Cerebellar cortex (tissue), 1 donor: ENCODE data around the gene CABP2.
"Not testable (repeated sequence)": the region's sequence is repeated elsewhere in the genome, so short reads cannot be mapped to it uniquely, and the experiment has no call there.

ENCODE experiments used
- DNase-seq: peaks from one replicate; pipeline ENCODE4 v3.0.0-alpha.2; 2015; ENCODE audit warnings: low spot score

Gene CABP2

GRCh38 chr11:67494371-67495233 lies 28.6 kb downstream of the CABP2 start:
- DNase-seq: no peak

GRCh38 chr11:67493548-67494370 lies 29.5 kb downstream of the CABP2 start:
- no peak for DNase-seq

- no peak for DNase-seq
Observed at GRCh38 chr11:67492801-67493547, 30.3 kb downstream of the CABP2 start.

GRCh38 chr11:67492069-67492727 lies 31.0 kb downstream of the CABP2 start:
- DNase-seq: no peak

GRCh38 chr11:67491276-67492068 lies 31.8 kb downstream of the CABP2 start:
- DNase-seq: no peak

GRCh38 chr11:67490727-67491065 lies 32.5 kb downstream of the CABP2 start:
- DNase-seq: no peak

- DNase-seq: no peak
Observed at GRCh38 chr11:67489885-67490726, 33.1 kb downstream of the CABP2 start.

- no peak for DNase-seq
Observed at GRCh38 chr11:67489203-67489884, 33.9 kb downstream of the CABP2 start.

DNA sequence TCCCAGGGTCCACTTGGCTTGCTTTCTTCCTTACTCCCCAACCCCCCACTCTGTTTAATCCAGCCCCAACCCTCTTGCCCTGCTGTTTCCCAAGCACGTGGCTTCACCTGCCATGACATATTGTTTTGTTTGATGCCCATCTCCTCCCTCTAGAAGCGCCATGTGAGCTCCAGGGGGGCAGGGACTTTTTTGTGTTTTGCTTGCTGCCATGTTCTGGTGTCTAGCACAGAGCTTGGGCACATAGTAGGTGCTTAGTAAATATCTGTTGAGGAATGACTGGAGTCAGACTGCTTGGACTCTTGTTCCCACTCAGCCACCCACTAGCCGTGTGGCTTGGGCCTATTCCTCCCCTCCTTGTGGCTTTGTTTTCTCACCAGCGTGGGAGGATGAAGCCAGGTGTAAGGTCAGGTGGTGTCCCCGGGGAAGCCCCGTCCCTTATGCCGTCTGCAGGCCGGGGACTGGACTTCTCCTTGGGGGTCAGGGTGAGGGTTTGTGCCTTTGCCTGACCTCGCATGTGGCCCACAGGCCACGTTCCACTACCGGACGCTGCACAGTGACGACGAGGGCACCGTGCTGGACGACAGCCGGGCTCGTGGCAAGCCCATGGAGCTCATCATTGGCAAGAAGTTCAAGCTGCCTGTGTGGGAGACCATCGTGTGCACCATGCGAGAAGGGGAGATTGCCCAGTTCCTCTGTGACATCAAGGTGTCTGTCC lies 36.6 kb downstream of the CABP2 start:
- no peak for DNase-seq

GRCh38 chr11:67485873-67486361 lies 37.3 kb downstream of the CABP2 start:
- DNase-seq: not testable (repeated sequence)

DNA sequence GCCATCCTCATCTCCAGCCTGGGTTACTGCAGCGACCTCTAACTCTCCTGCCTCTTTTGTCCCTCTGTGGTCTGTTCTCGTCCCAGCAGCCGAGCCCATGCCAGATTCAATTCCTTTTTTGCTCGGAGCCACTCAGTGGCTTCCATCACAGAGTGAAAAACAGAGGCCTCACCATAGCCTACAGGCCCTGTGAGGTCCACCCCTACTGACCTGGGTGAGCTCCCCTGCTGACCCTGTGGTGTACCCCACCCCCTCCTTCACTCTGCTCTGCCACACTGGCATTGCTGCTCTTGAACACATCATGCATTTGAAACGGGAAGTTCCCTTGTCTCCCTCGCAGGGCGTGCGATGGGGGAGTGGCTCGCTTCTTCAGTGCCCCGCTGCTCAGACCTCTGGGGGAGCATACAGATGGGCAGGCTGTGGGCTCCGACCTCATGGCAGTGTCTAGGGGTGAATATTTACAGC lies 38.4 kb downstream of the CABP2 start:
- no peak for DNase-seq

GRCh38 chr11:67483831-67484665 lies 39.2 kb downstream of the CABP2 start:
- no peak for DNase-seq

DNA sequence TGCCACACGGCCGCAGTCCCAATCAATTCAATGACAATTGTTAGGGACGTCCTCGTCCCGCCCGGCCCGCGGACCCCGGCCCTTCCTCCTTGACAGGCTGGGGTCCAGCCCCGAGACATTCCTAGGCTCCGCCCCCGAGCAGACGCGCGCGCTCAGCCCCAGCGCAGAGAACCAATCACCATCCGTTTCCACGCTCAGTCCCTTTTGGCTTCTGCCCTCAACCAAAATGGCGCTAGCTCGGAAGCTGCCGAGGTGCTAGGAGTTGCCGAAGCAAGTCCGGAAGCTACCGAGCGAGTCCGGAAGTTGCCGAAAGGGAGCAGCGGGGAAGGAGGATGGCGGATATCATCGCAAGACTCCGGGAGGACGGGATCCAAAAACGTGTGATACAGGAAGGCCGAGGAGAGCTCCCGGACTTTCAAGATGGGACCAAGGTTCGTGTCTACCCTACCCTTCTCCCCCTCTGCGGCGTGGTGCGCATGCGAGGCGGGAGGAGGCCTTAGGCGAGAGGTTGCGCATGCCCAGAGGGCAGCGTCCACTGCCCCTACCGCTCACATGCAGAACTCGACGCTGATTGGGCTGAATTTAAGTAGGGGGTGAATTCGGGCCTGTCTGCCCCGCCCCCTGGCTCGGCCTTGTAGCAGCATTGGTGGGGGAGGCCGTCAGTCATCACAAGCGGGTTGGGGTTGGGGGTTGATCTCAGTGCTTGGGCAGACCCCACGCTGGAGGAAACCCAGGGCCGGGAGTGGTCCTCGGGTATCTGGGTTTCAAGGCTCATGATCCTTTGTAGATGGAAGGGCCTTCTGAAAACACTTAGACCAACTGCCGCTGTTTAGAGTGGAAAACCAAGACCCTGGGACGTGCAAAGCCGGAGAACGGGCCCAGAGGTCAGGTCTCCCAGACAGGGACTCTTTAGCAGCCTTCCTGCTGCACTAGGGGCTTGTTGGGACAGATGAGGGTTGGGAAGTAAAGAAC lies 40.1 kb downstream of the CABP2 start, which contains the start of gene AIP:
Gene AIP, plus strand, starts transcription at position 200 of the 972 bp plus-strand sequence. Its CDS starts 133 bp downstream, at position 333.
- peak; percentile 98 for DNase-seq

- no peak for DNase-seq
Observed at GRCh38 chr11:67482275-67482826, 40.9 kb downstream of the CABP2 start.

DNA sequence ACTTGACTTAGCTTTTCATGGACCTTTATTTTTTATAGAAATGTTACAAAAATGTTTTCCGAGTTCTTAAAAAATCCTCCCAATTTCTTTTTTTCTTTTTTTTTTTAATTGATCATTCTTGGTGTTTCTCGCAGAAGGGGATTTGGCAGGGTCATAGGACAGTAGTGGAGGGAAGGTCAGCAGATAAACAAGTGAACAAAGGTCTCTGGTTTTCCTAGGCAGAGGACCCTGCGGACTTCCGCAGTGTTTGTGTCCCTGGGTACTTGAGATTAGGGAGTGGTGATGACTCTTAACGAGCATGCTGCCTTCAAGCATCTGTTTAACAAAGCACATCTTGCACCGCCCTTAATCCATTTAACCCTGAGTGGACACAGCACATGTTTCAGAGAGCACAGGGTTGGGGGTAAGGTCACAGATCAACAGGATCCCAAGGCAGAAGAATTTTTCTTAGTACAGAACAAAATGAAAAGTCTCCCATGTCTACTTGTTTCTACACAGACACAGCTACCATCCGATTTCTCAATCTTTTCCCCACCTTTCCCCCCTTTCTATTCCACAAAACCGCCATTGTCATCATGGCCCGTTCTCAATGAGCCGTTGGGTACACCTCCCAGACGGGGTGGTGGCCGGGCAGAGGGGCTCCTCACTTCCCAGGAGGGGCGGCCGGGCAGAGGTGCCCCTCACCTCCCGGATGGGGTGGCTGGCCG lies 45.7 kb downstream of the CABP2 start:
- DNase-seq: not testable (repeated sequence)
